ENCODE data around the gene CLEC12A. TPM values are rescaled to one million over a fixed set of nuclear protein-coding genes. Genes with fewer than 3 reads are reported as not detected.

Gene CLEC12A
- total and polyA plus RNA-seq, 12 donors = 0.20 to 8.9 (median 0.85) TPM; not detected in 1

- H3K36me3 ChIP-seq = no peaks in the 10 kb centered on the region
- H3K9me3 ChIP-seq = no peaks in the 10 kb centered on the region
- WGBS, 2 donors = 79 to 82% methylated on average over 4 of the region's 4 CpGs
- intact Hi-C loops (cut with DNase I) = no loop called here
- H3K4me1 ChIP-seq = no peaks in the 10 kb centered on the region
- TF ChIP-seq, protein P1, sequence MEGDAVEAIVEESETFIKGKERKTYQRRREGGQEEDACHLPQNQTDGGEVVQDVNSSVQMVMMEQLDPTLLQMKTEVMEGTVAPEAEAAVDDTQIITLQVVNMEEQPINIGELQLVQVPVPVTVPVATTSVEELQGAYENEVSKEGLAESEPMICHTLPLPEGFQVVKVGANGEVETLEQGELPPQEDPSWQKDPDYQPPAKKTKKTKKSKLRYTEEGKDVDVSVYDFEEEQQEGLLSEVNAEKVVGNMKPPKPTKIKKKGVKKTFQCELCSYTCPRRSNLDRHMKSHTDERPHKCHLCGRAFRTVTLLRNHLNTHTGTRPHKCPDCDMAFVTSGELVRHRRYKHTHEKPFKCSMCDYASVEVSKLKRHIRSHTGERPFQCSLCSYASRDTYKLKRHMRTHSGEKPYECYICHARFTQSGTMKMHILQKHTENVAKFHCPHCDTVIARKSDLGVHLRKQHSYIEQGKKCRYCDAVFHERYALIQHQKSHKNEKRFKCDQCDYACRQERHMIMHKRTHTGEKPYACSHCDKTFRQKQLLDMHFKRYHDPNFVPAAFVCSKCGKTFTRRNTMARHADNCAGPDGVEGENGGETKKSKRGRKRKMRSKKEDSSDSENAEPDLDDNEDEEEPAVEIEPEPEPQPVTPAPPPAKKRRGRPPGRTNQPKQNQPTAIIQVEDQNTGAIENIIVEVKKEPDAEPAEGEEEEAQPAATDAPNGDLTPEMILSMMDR (IDR thresholded peaks at IDR 0.05) = no peak
- DNase-seq (no peak), ATAC-seq (no peak)
- peaks cover 0 to 16% (median 0%) of the 10 kb centered on the region in 7 donors for H3K27me3 ChIP-seq
- no peak overlapping the region for H3K27ac ChIP-seq
- no peak overlapping the region for H3K4me3 ChIP-seq
These were observed 44.2 kb downstream of the CLEC12A start for GRCh38 chr12:10015450-10015849.

DNA sequence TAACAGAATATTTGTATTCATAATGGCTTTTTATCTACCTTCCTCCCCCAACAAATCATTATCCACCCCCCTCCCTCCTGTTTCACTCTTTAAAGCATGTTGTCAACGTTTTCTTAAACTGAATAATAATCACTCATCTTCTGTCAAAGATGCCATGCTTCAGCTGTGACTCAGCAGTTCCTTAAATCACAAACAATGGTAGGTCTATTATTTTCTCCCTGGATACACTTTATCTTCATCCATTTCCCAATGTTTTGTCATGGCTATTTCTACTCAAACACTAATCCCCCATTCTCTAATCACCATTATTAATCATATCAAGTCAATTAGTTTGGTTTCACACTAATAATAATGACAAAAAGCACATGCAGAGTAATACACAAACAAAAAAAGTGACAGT lies 45.7 kb downstream of the CLEC12A start:
- H3K27ac ChIP-seq = no peak overlapping the region
- H3K4me3 ChIP-seq = no peak overlapping the region
- H3K36me3 ChIP-seq = no peaks in the 10 kb centered on the region
- no peaks in the 10 kb centered on the region for H3K4me1 ChIP-seq
- DNase-seq (no peak), ATAC-seq (no peak)
- WGBS, 2 donors = 12 to 19% methylated on average over 1 of the region's 1 CpG
- no peaks in the 10 kb centered on the region for H3K9me3 ChIP-seq
- peaks cover 0 to 11% (median 0%) of the 10 kb centered on the region in 7 donors for H3K27me3 ChIP-seq
- intact Hi-C loops (cut with DNase I) = no loop called here
- TF ChIP-seq, protein P1 (IDR thresholded peaks at IDR 0.05) = no peak

DNA sequence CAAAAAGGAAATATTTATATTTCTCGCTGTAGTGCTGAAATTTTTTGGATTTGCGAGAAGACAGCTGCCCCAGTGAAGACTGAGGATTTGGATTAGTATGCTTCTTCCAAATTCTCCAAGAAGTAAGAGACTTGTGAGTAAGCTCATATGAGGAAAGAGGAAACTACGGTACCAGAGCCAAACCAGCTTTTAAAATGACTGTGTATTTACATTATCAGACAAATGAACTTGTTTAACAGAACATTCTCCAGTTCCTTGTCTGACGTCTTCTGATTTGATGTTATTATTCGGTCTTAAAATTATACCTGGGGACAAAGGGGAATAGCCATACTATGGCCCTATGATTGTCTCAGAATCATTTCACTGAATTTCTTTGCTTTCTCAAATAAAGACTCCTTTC lies 47.2 kb downstream of the CLEC12A start:
- DNase-seq = no peak

DNA sequence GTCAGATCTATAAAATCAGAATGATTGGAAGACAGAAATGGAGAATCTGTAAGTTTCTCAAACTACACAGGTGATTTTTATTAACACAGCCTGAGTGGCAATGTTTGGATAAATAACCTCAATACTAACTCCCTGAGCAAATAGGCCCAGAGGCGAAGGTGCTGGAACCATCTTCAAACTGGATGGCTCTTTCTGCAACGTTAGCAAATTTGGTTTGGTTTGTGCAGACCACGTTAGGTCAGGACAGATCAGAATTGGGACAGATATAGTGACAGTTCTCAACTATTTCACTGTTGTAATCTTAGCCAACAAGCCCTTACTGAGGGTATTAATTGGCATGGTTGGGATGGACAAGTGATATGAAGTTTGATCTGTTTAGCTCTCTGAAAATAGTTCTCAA lies 50.1 kb downstream of the CLEC12A start:
- H3K27me3 ChIP-seq = peaks cover 0 to 3% (median 0%) of the 10 kb centered on the region in 7 donors
- TF ChIP-seq, protein P1 (IDR thresholded peaks at IDR 0.05) = no peak
- no peak overlapping the region for H3K27ac ChIP-seq
- WGBS, 2 donors = 60 to 81% methylated on average over 3 of the region's 3 CpGs
- H3K4me1 ChIP-seq = no peaks in the 10 kb centered on the region
- intact Hi-C loops (cut with DNase I) = no loop called here
- DNase-seq = no peak
- ATAC-seq = no peak
- H3K9me3 ChIP-seq = no peaks in the 10 kb centered on the region
- H3K36me3 ChIP-seq = no peaks in the 10 kb centered on the region
- H3K4me3 ChIP-seq = no peak overlapping the region

More for the DNA sequence above, 47.2 kb downstream of the CLEC12A start:
- TF ChIP-seq, protein P1 (IDR thresholded peaks at IDR 0.05) = no peak
- Histone ChIP-seq H3K27ac (no peak overlapping the region), H3K36me3 (no peaks in the 10 kb centered on the region), H3K27me3 (peaks cover 0 to 7% (median 0%) of the 10 kb centered on the region in 7 donors), H3K9me3 (no peaks in the 10 kb centered on the region), H3K4me3 (no peak overlapping the region), H3K4me1 (no peaks in the 10 kb centered on the region)
- 81 to 84% methylated on average over 5 of the region's 5 CpGs for WGBS, 2 donors
- no peak for ATAC-seq
- intact Hi-C loops (cut with DNase I) = no loop called here

Data from heart right ventricle (tissue), 16 donors.